ENCODE measurements around the gene KDM4C.

The KDM4C gene

DNA sequence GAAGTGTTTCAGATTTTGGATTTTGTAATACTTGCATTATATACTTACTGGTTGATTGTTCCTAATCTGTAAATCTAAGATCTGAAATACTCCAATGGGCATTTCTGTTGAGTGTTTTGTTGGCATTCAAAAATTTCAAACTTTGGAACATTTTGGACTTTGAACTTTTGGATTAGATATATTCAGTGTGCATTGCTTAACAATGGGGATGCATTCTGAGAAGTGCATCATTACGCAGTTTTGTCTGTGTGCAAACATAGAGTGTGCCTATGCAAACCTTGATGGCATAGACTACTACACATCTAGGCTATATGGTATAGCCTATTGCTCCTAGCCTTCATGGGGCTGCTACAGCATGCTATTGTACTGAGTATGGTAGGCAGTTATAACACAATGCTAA is 325.4 kb downstream of the KDM4C start:
- no peaks in the 10 kb centered on the region for H3K4me1 ChIP-seq (ENCODE audit: control insufficient read depth in 5 of 5, insufficient read depth in 5 of 5, low read length in 5 of 5)
- H3K9ac ChIP-seq (ENCODE audit: low read length in 5 of 5): no peak overlapping the region
- H3K27ac ChIP-seq (ENCODE audit: low read depth, low read length): no peak overlapping the region
- H3K27me3 ChIP-seq (ENCODE audit: control insufficient read depth in 5 of 5, insufficient read depth in 4 of 5, low read length in 5 of 5): no peaks in the 10 kb centered on the region
- H3K36me3 ChIP-seq (ENCODE audit: control insufficient read depth in 5 of 5, insufficient read depth in 5 of 5, low read length in 5 of 5): peaks cover 4 to 15% (median 9%) of the 10 kb centered on the region in 5 donors
- H3K4me3 ChIP-seq (ENCODE audit: low read depth in 1 of 5, low read length in 5 of 5): no peak overlapping the region
- H3K9me3 ChIP-seq (ENCODE audit: control insufficient read depth in 5 of 5, low read length in 5 of 5): no peaks in the 10 kb centered on the region

DNA sequence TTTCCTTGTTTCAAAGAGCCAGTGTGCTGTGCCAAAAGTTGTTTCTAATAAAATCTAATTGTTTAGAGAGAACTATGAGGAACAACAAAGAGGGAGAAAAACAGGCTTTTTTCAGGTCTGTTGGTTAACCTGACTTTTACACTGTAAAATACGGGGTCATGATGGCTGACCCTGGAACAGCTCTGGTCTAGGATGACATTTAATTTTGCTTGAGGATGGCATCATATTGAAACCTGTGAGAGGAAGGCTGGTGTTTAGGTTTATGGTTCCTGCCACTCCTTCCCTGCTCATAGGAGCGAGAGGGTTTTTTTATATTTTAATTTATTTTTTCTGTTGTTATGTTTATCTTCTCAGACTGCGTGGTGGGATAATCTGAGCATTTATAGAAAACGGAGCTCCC is 327.6 kb downstream of the KDM4C start:
- H3K36me3 ChIP-seq (ENCODE audit: control insufficient read depth in 5 of 5, insufficient read depth in 5 of 5, low read length in 5 of 5): peaks cover 4 to 15% (median 8%) of the 10 kb centered on the region in 5 donors
- peaks cover 0 to 7% (median 5%) of the 10 kb centered on the region in 5 donors for H3K4me1 ChIP-seq (ENCODE audit: control insufficient read depth in 5 of 5, insufficient read depth in 5 of 5, low read length in 5 of 5)
- no peaks in the 10 kb centered on the region for H3K9me3 ChIP-seq (ENCODE audit: control insufficient read depth in 5 of 5, low read length in 5 of 5)
- no peak overlapping the region for H3K4me3 ChIP-seq (ENCODE audit: low read depth in 1 of 5, low read length in 5 of 5)
- no peak overlapping the region for H3K27ac ChIP-seq (ENCODE audit: low read depth, low read length)
- no peak overlapping the region for H3K9ac ChIP-seq (ENCODE audit: low read length in 5 of 5)
- H3K27me3 ChIP-seq (ENCODE audit: control insufficient read depth in 5 of 5, insufficient read depth in 4 of 5, low read length in 5 of 5): no peaks in the 10 kb centered on the region

DNA sequence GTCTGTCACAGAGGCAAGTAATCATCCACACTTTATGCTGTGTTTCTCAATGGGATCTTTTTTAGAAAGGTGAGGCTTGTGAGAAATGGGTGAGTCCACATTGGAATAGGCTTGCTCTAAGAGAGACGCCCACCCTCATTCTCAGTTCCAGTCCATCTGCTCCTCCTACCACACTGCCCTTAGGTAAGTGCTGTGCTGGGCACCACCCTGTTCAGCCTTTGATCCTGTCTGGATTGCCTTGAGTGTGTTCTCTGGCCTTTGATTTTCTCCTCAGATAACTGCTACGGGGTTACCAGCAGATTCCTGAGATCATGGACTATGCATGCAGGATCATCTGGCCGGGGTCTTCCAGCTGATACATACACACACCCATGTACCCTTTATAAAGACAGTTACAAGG is 328.6 kb downstream of the KDM4C start:
- Histone ChIP-seq H3K4me1 (ENCODE audit: control insufficient read depth in 5 of 5, insufficient read depth in 5 of 5, low read length in 5 of 5) (peaks cover 0 to 7% (median 5%) of the 10 kb centered on the region in 5 donors), H3K36me3 (ENCODE audit: control insufficient read depth in 5 of 5, insufficient read depth in 5 of 5, low read length in 5 of 5) (peaks cover 4 to 13% (median 8%) of the 10 kb centered on the region in 5 donors), H3K9ac (ENCODE audit: low read length in 5 of 5) (no peak overlapping the region), H3K9me3 (ENCODE audit: control insufficient read depth in 5 of 5, low read length in 5 of 5) (no peaks in the 10 kb centered on the region), H3K4me3 (ENCODE audit: low read depth in 1 of 5, low read length in 5 of 5) (no peak overlapping the region), H3K27me3 (ENCODE audit: control insufficient read depth in 5 of 5, insufficient read depth in 4 of 5, low read length in 5 of 5) (no peaks in the 10 kb centered on the region), H3K27ac (ENCODE audit: low read depth, low read length) (no peak overlapping the region)

DNA sequence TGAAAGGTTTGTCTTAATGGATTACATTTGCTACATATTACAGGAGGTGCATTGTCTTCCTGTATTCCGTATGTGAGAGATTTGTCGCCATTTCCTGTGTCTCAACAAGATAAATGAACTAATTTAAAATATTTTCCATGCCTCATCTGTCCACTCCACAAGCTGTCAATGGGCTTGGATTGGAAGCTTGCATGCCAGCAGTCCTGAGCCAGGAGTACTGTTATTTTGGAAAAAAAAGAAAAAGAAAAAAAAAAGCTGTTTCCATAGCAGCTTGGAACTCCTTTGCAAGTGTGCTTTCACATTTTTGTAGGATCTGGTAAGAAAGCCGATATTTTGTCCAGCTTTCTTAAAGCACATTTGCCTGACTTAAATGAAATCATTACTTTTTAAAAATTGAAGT is 330.8 kb downstream of the KDM4C start:
- Histone ChIP-seq H3K4me1 (ENCODE audit: control insufficient read depth in 5 of 5, insufficient read depth in 5 of 5, low read length in 5 of 5) (peaks cover 0 to 7% (median 5%) of the 10 kb centered on the region in 5 donors), H3K36me3 (ENCODE audit: control insufficient read depth in 5 of 5, insufficient read depth in 5 of 5, low read length in 5 of 5) (peaks cover 0 to 13% (median 8%) of the 10 kb centered on the region in 5 donors), H3K4me3 (ENCODE audit: low read depth in 1 of 5, low read length in 5 of 5) (no peak overlapping the region), H3K9me3 (ENCODE audit: control insufficient read depth in 5 of 5, low read length in 5 of 5) (no peaks in the 10 kb centered on the region), H3K9ac (ENCODE audit: low read length in 5 of 5) (no peak overlapping the region), H3K27me3 (ENCODE audit: control insufficient read depth in 5 of 5, insufficient read depth in 4 of 5, low read length in 5 of 5) (no peaks in the 10 kb centered on the region), H3K27ac (ENCODE audit: low read depth, low read length) (no peak overlapping the region)

DNA sequence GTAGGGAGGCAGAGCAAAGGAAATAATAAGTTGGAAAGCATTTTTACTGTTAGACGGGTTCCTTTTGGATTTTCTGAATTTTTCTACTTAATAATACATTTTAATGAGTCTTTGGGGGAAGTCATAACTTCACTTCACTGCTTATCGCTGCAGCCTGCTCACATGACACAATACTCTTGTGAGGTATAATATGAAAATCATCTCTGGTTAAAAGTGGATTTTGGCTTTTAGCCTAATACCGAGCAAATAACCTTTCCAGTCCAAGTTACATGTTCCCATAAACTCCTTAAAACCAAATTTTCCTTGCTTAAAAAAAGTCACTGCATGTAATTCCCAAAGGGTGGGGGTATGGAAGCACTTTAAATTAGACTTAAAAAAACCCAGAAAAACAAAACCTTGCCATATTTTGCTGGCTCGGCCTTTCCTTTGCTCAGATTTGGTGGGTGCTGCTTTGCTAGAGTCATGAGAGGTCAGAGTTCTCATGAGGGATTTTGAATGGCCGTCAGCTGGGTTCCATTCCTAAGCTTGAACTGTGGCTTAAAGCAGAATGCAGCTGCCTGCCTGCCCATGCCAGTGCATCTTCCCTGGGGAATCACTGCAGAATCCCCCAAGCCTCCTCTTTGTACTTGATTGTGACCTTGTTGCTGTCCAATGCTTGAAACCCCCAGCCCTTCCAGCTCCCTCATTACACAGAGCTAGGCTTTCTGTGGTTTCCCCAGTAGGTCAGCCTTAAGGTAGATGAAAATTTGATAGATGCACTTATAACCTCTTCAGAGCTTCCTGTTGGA is 331.8 kb downstream of the KDM4C start:
- H3K27ac ChIP-seq (ENCODE audit: low read depth, low read length): no peak overlapping the region
- no peaks in the 10 kb centered on the region for H3K9me3 ChIP-seq (ENCODE audit: control insufficient read depth in 5 of 5, low read length in 5 of 5)
- H3K36me3 ChIP-seq (ENCODE audit: control insufficient read depth in 5 of 5, insufficient read depth in 5 of 5, low read length in 5 of 5): peaks cover 0 to 13% (median 8%) of the 10 kb centered on the region in 5 donors
- peak overlapping the region in 1 of 5 donors; percentile 35 for H3K9ac ChIP-seq (ENCODE audit: low read length in 5 of 5)
- peaks cover 0 to 7% (median 5%) of the 10 kb centered on the region in 5 donors for H3K4me1 ChIP-seq (ENCODE audit: control insufficient read depth in 5 of 5, insufficient read depth in 5 of 5, low read length in 5 of 5)
- no peaks in the 10 kb centered on the region for H3K27me3 ChIP-seq (ENCODE audit: control insufficient read depth in 5 of 5, insufficient read depth in 4 of 5, low read length in 5 of 5)
- H3K4me3 ChIP-seq (ENCODE audit: low read depth in 1 of 5, low read length in 5 of 5): no peak overlapping the region

DNA sequence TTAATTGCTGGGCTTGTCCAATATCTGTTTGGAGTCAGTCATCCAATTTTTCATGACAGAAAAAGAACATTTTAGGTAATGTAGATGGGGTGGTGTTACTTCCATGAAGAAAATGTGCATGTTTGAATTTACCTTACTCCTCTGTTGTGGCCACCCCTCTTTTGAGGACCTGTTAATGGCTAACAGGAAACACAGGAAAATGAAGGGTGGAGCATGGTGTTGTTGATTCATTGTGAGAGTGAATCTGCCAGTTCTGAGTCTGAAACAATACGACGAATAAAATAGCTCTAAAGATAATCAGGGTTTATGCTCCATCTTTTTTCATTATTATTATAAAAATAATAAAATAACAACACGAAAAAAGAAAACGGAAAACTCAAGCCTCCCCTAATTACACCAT is 335.3 kb downstream of the KDM4C start:
- Histone ChIP-seq H3K9me3 (ENCODE audit: control insufficient read depth in 5 of 5, low read length in 5 of 5) (no peaks in the 10 kb centered on the region), H3K4me1 (ENCODE audit: control insufficient read depth in 5 of 5, insufficient read depth in 5 of 5, low read length in 5 of 5) (peaks cover 0 to 7% (median 5%) of the 10 kb centered on the region in 5 donors), H3K9ac (ENCODE audit: low read length in 5 of 5) (no peak overlapping the region), H3K4me3 (ENCODE audit: low read depth in 1 of 5, low read length in 5 of 5) (no peak overlapping the region), H3K36me3 (ENCODE audit: control insufficient read depth in 5 of 5, insufficient read depth in 5 of 5, low read length in 5 of 5) (peaks cover 0 to 3% (median 0%) of the 10 kb centered on the region in 5 donors), H3K27ac (ENCODE audit: low read depth, low read length) (no peak overlapping the region), H3K27me3 (ENCODE audit: control insufficient read depth in 5 of 5, insufficient read depth in 4 of 5, low read length in 5 of 5) (no peaks in the 10 kb centered on the region)

DNA sequence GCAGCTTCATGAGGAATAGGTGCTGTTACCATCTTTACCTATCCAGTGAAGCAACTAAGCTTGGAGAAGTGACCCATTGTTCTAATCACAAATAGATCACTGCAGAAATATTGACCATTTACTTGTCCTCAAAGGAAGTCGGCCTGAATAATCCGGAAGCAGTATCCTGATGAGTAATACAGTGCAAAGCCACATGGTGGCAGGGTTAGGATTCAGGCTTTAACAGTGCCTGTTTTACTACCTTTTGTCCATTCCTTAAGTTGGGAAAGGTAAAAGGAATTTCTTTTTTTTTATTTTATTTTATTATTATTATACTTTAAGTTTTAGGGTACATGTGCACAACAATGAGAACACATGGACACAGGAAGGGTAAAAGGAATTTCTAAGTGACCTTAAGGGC is 336.3 kb downstream of the KDM4C start:
- no peaks in the 10 kb centered on the region for H3K27me3 ChIP-seq (ENCODE audit: control insufficient read depth in 5 of 5, insufficient read depth in 4 of 5, low read length in 5 of 5)
- no peak overlapping the region for H3K4me3 ChIP-seq (ENCODE audit: low read depth in 1 of 5, low read length in 5 of 5)
- no peak overlapping the region for H3K9ac ChIP-seq (ENCODE audit: low read length in 5 of 5)
- peaks cover 0 to 7% (median 5%) of the 10 kb centered on the region in 5 donors for H3K4me1 ChIP-seq (ENCODE audit: control insufficient read depth in 5 of 5, insufficient read depth in 5 of 5, low read length in 5 of 5)
- peaks cover 0 to 5% (median 0%) of the 10 kb centered on the region in 5 donors for H3K36me3 ChIP-seq (ENCODE audit: control insufficient read depth in 5 of 5, insufficient read depth in 5 of 5, low read length in 5 of 5)
- no peak overlapping the region for H3K27ac ChIP-seq (ENCODE audit: low read depth, low read length)
- peaks cover 0 to 2% (median 0%) of the 10 kb centered on the region in 5 donors for H3K9me3 ChIP-seq (ENCODE audit: control insufficient read depth in 5 of 5, low read length in 5 of 5)

DNA sequence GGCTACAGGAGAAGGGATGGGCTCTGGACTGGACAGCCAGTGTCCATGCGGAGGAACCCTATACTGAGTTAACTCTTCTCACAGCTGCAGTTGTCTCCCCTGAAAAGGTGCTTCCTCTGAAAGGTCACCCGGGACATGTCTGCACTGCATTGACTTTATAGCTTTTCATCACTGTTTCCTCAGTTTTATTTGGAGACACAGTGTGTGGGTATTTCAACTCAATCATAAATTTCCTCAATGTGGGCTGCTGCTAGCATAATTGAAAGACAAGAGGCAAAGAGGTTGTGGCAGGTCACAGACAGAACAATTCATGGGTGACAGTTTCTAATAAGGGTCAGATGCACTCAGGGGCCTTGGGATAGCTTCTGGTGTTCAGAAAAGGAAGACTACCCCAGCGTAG is 336.8 kb downstream of the KDM4C start:
- peaks cover 0 to 5% (median 0%) of the 10 kb centered on the region in 5 donors for H3K36me3 ChIP-seq (ENCODE audit: control insufficient read depth in 5 of 5, insufficient read depth in 5 of 5, low read length in 5 of 5)
- H3K4me1 ChIP-seq (ENCODE audit: control insufficient read depth in 5 of 5, insufficient read depth in 5 of 5, low read length in 5 of 5): peaks cover 0 to 4% (median 4%) of the 10 kb centered on the region in 5 donors
- peaks cover 0 to 7% (median 0%) of the 10 kb centered on the region in 5 donors for H3K9me3 ChIP-seq (ENCODE audit: control insufficient read depth in 5 of 5, low read length in 5 of 5)
- H3K27me3 ChIP-seq (ENCODE audit: control insufficient read depth in 5 of 5, insufficient read depth in 4 of 5, low read length in 5 of 5): no peaks in the 10 kb centered on the region
- no peak overlapping the region for H3K27ac ChIP-seq (ENCODE audit: low read depth, low read length)
- no peak overlapping the region for H3K4me3 ChIP-seq (ENCODE audit: low read depth in 1 of 5, low read length in 5 of 5)
- H3K9ac ChIP-seq (ENCODE audit: low read length in 5 of 5): no peak overlapping the region

DNA sequence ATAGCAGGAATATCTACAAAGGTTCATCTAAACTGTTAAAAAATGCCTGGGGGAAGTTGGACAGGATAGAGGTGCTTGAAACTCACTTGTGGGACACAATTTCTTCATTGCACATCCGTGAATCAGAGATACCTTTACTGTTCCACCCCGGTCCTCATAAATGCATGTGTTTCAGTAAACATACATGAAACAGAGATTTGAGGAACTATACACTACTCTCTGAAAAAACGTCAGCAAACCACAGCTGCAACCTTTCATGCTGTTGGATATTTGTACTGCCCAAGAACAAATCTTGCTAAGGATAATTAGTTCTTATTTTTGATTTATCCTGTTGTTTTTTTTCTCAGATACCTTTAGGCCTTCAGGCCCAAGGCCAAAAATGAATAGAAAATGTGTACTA is 337.3 kb downstream of the KDM4C start:
- Histone ChIP-seq H3K9ac (ENCODE audit: low read length in 5 of 5) (no peak overlapping the region), H3K4me3 (ENCODE audit: low read depth in 1 of 5, low read length in 5 of 5) (no peak overlapping the region), H3K36me3 (ENCODE audit: control insufficient read depth in 5 of 5, insufficient read depth in 5 of 5, low read length in 5 of 5) (peaks cover 0 to 5% (median 0%) of the 10 kb centered on the region in 5 donors), H3K27ac (ENCODE audit: low read depth, low read length) (no peak overlapping the region), H3K27me3 (ENCODE audit: control insufficient read depth in 5 of 5, insufficient read depth in 4 of 5, low read length in 5 of 5) (no peaks in the 10 kb centered on the region), H3K9me3 (ENCODE audit: control insufficient read depth in 5 of 5, low read length in 5 of 5) (peaks cover 0 to 7% (median 0%) of the 10 kb centered on the region in 5 donors), H3K4me1 (ENCODE audit: control insufficient read depth in 5 of 5, insufficient read depth in 5 of 5, low read length in 5 of 5) (no peaks in the 10 kb centered on the region)

DNA sequence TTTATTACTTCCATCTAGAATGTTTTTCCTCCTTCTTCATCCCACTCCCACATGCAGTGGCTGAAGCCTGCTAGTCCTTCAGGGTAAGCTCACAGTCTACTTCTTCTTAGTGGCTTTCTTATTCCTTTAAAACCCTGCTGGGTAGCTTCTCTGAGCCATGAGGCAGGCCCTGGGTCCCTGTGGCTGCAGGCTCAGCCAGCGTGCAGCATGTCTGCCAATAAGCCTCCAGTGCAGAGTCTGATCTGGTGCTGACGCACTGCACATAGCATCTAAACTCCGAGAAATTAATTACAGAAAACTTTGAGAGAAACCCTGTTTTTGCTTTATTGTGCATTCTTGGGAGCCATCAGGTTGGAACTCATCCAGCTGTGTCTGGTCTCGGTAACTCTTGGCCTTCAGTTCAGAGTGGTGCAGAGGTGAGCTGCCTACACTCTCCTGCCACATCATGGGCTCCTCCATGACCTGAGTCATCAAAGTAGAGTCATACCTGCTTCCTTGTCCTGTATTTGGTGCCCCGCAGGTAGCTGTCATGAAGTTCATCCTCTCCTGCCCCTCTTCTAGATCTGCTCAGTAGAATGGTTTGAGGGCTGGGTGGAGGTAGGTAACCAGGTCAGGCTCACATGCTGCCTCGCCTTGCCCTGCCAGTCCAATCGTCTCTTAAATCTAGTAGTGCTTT is 339.4 kb downstream of the KDM4C start:
- Histone ChIP-seq H3K9me3 (ENCODE audit: control insufficient read depth in 5 of 5, low read length in 5 of 5) (peaks cover 0 to 7% (median 0%) of the 10 kb centered on the region in 5 donors), H3K4me3 (ENCODE audit: low read depth in 1 of 5, low read length in 5 of 5) (no peak overlapping the region), H3K36me3 (ENCODE audit: control insufficient read depth in 5 of 5, insufficient read depth in 5 of 5, low read length in 5 of 5) (peaks cover 0 to 5% (median 0%) of the 10 kb centered on the region in 5 donors), H3K9ac (ENCODE audit: low read length in 5 of 5) (no peak overlapping the region), H3K27me3 (ENCODE audit: control insufficient read depth in 5 of 5, insufficient read depth in 4 of 5, low read length in 5 of 5) (no peaks in the 10 kb centered on the region), H3K4me1 (ENCODE audit: control insufficient read depth in 5 of 5, insufficient read depth in 5 of 5, low read length in 5 of 5) (no peaks in the 10 kb centered on the region), H3K27ac (ENCODE audit: low read depth, low read length) (no peak overlapping the region)
